ENCODE results near the gene HMG20B. TPM values are rescaled to one million over a fixed set of nuclear protein-coding genes. Genes with fewer than 3 reads are reported as not detected.

The HMG20B gene
- total RNA-seq (2022; extraction: Qiagen RNA extraction; ENCODE audit: low read depth): 38.2 to 67.9 TPM (median 66.7 TPM) in 5 replicates

GRCh38 chr19:3572855-3573161 is at the start of gene HMG20B:
HMG20B (plus strand) TSS chr19:3572944; CDS start chr19:3573310, 366 bp downstream.

GRCh38 chr19:3538965-3539755 is 33.6 kb upstream of the HMG20B start, which contains the start of gene TEKTIP1:
TEKTIP1 (plus strand) TSS chr19:3539174; CDS start chr19:3539178, 4 bp downstream.

GRCh38 chr19:3557461-3558248 is 15.1 kb upstream of the HMG20B start, which contains the start of gene MFSD12:
MFSD12 (minus strand) TSS chr19:3557586; CDS start chr19:3557403, 183 bp downstream.

GRCh38 chr19:3585301-3586126 is 12.8 kb downstream of the HMG20B start, which contains the start of gene GIPC3:
GIPC3 (plus strand) TSS chr19:3585478; CDS start chr19:3585598, 120 bp downstream.

GRCh38 chr19:3606690-3607289 is 34.0 kb downstream of the HMG20B start, which contains the start of gene TBXA2R:
TBXA2R (minus strand) TSS chr19:3606875; CDS start chr19:3600634, 6,241 bp downstream.

GRCh38 chr19:3626473-3627350 is 54.0 kb downstream of the HMG20B start, which contains the start of gene CACTIN:
CACTIN (minus strand) TSS chr19:3626790; CDS start chr19:3626762, 28 bp downstream.

Other genes starting within 250 kb of the HMG20B start
- gene NFIC, start 206.4 kb upstream of the HMG20B start, total RNA-seq (2022; extraction: Qiagen RNA extraction; ENCODE audit: low read depth): 28.0 to 57.6 TPM (median 48.4 TPM) in 5 replicates
- gene SMIM24, start 92.4 kb upstream of the HMG20B start, total RNA-seq (2022; extraction: Qiagen RNA extraction; ENCODE audit: low read depth): 0.51 to 1.4 TPM (median 1.1 TPM) in 4 of 5 replicates, not detected in the other
- gene SMIM44, start 89.5 kb upstream of the HMG20B start, total RNA-seq (2022; extraction: Qiagen RNA extraction; ENCODE audit: low read depth): not detected in 5 replicates
- gene DOHH, start 72.3 kb upstream of the HMG20B start, total RNA-seq (2022; extraction: Qiagen RNA extraction; ENCODE audit: low read depth): 8.5 to 21.0 TPM (median 20.2 TPM) in 5 replicates
- gene FZR1, start 66.6 kb upstream of the HMG20B start, total RNA-seq (2022; extraction: Qiagen RNA extraction; ENCODE audit: low read depth): 18.3 to 38.1 TPM (median 33.8 TPM) in 5 replicates
- gene TEKTIP1, start 33.8 kb upstream of the HMG20B start, total RNA-seq (2022; extraction: Qiagen RNA extraction; ENCODE audit: low read depth): not detected in 5 replicates
- 90.3 to 170 TPM (median 159 TPM) in 5 replicates for gene MFSD12, start 15.4 kb upstream of the HMG20B start, total RNA-seq (2022; extraction: Qiagen RNA extraction; ENCODE audit: low read depth)
- gene GIPC3, start 12.5 kb downstream of the HMG20B start, total RNA-seq (2022; extraction: Qiagen RNA extraction; ENCODE audit: low read depth): 0.16 to 0.27 TPM (median 0.19 TPM) in 5 replicates
- 0.74 to 1.3 TPM (median 0.90 TPM) in 5 replicates for gene TBXA2R, start 33.9 kb downstream of the HMG20B start, total RNA-seq (2022; extraction: Qiagen RNA extraction; ENCODE audit: low read depth)
- 10.0 to 23.1 TPM (median 19.1 TPM) in 5 replicates for gene CACTIN, start 53.8 kb downstream of the HMG20B start, total RNA-seq (2022; extraction: Qiagen RNA extraction; ENCODE audit: low read depth)
- gene PIP5K1C, start 127.5 kb downstream of the HMG20B start, total RNA-seq (2022; extraction: Qiagen RNA extraction; ENCODE audit: low read depth): 6.0 to 16.0 TPM (median 14.2 TPM) in 5 replicates
- 0.22 to 1.1 TPM (median 0.81 TPM) in 5 replicates for gene TJP3, start 135.4 kb downstream of the HMG20B start, total RNA-seq (2022; extraction: Qiagen RNA extraction; ENCODE audit: low read depth)
- gene APBA3, start 188.7 kb downstream of the HMG20B start, total RNA-seq (2022; extraction: Qiagen RNA extraction; ENCODE audit: low read depth): 5.0 to 13.9 TPM (median 12.6 TPM) in 5 replicates
- 52.6 to 80.6 TPM (median 66.7 TPM) in 5 replicates for gene MRPL54, start 189.7 kb downstream of the HMG20B start, total RNA-seq (2022; extraction: Qiagen RNA extraction; ENCODE audit: low read depth)
- not detected in 5 replicates for gene RAX2, start 199.3 kb downstream of the HMG20B start, total RNA-seq (2022; extraction: Qiagen RNA extraction; ENCODE audit: low read depth)
- 0.41 to 2.0 TPM (median 1.0 TPM) in 5 replicates for gene MATK, start 213.4 kb downstream of the HMG20B start, total RNA-seq (2022; extraction: Qiagen RNA extraction; ENCODE audit: low read depth)